Retinal pigment epithelial cell (primary cell): ENCODE data around the gene RS1.

Source experiments
- DNase-seq: peaks from one replicate; pipeline ENCODE4 v3.0.0-alpha.2; 2010; ENCODE audit warnings: low read depth
- H3K4me3 ChIP-seq: 2 replicates; pipeline ENCODE4 v1.5.1; 2011; ENCODE audit warnings: mild to moderate bottlenecking, low read length, control low read depth, moderate library complexity
- TF ChIP-seq, protein P1 (sequence below): conservative IDR thresholded peaks from 2 replicates; pipeline ENCODE4 v1.5.1; 2011; ENCODE audit warnings: low read depth, low read length, control low read depth, inconsistent platforms

Gene RS1

DNA sequence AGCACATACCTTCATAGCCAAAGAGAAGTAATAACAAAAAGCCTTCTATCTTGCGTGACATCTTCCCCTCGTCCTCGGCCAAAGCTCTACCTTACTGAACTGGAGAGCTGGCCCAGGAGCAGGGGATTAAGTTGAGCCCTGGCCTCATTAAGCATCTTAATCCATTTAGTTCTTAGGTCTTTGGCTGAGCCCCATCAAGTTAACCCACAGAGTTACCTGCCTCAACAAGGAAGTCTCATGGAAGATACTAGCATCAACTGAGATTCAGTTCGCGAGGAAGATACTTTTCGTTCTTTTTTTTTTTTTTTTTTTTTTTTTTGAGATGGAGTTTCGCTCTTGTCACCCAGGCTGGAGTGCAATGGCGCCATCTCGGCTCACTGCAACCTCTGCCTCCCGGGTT is at the start of gene RS1:
Gene RS1 (minus strand): TSS at position 101 of the 400 bp plus-strand sequence. CDS start 40 bp downstream, at position 61.
- no peak for DNase-seq
- H3K4me3 ChIP-seq, result no peak within 1 kb of the TSS
- TF ChIP-seq, protein P1, sequence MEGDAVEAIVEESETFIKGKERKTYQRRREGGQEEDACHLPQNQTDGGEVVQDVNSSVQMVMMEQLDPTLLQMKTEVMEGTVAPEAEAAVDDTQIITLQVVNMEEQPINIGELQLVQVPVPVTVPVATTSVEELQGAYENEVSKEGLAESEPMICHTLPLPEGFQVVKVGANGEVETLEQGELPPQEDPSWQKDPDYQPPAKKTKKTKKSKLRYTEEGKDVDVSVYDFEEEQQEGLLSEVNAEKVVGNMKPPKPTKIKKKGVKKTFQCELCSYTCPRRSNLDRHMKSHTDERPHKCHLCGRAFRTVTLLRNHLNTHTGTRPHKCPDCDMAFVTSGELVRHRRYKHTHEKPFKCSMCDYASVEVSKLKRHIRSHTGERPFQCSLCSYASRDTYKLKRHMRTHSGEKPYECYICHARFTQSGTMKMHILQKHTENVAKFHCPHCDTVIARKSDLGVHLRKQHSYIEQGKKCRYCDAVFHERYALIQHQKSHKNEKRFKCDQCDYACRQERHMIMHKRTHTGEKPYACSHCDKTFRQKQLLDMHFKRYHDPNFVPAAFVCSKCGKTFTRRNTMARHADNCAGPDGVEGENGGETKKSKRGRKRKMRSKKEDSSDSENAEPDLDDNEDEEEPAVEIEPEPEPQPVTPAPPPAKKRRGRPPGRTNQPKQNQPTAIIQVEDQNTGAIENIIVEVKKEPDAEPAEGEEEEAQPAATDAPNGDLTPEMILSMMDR, result no peak

DNA sequence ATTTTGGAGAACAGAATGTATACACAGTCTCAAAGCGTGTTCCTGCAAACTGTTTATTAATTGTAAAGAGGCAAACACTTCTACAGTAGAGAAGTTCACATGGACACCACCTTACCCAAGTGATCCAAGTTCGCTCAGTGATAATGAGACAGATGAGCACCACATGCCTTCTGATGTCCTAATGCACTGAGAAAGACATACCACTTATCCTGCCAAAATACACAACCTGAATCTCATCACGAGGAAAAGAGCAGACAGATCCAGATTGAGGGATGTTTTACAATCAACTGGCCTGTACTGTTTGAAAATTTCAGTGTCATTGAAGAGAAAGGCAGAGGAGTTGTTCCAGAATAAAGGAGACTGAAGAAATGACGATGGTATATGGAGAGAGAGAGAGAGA is 47.9 kb upstream of the RS1 start:
- DNase-seq, result no peak
- no peak overlapping the region for H3K4me3 ChIP-seq

DNA sequence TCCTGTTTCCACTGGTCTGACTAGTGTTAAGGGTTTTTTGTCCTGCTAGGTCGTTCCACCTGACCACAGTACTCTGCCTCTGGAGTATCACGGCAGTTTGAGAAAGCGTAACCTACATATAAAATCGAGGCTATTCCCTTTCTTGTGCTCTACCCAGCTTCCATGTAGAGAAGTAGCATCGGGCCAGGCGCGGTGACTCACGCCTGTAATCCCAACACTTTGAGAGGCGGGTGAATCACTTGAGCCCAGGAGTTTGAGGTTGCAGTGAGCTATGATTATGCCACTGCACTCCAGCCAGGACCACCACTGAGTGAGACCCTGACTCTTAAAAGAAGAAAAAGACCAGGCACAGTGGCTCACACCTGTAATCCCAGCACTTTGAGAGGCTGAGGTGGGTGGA is 43.0 kb upstream of the RS1 start:
- TF ChIP-seq, protein P1, result no peak
- DNase-seq, result no peak
- no peak overlapping the region for H3K4me3 ChIP-seq

More for the DNA sequence above, 47.9 kb upstream of the RS1 start:
- TF ChIP-seq, protein P1, result no peak

DNA sequence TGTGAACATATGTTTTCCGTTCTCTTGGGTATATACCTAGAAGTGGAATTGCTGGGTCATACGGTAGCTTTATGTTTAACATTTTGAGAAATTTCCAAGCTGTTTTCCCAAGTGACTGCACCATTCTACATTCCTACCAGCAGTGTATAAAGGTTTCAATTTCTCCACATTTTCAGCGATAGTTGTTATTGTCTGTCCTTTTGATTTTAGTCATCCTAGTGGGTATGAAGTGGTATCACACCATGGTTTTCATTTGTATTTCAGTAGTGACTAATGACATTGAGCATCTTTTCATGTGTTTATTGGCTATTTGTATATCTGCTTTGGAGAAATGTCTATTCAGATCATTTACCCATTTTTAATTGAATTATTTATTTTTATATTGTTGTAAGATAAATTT is 37.9 kb upstream of the RS1 start:
- TF ChIP-seq, protein P1, result no peak
- no peak for DNase-seq
- no peak overlapping the region for H3K4me3 ChIP-seq

DNA sequence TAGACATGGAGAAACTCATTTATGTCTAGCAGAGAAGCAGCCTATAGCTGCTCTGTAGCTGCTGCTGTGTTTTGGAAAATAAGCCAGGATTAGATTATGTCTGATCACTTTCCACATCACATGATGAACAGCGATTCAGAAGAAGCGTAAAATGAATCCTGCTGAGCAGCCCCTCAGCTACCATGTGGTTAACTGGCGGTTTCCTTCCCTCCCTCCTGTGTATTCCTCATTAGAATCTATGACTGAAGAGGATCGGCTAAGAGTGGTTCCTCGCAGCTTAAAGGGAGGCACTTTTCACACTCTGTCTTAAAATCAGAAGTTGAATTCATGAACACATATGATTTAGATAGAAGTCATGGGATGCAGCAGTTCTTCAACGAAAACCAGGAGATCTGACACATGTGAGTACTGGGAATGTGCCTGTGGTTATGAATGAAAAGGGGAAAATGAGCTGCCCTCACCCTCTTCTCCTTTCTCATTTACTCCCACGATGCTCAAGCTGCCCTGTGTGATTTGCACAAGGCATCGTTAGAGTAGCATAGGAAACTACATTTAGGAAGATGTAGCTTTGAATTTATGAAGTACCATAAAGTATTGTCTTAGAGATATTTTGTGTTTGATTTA is 35.6 kb upstream of the RS1 start, which contains the start of gene PPEF1:
Gene PPEF1 (plus strand): TSS at position 220 of the 624 bp plus-strand sequence. CDS start 136 bp downstream, at position 356.
- no peak within 1 kb of the TSS for H3K4me3 ChIP-seq
- DNase-seq, result no peak
- TF ChIP-seq, protein P1, result no peak

DNA sequence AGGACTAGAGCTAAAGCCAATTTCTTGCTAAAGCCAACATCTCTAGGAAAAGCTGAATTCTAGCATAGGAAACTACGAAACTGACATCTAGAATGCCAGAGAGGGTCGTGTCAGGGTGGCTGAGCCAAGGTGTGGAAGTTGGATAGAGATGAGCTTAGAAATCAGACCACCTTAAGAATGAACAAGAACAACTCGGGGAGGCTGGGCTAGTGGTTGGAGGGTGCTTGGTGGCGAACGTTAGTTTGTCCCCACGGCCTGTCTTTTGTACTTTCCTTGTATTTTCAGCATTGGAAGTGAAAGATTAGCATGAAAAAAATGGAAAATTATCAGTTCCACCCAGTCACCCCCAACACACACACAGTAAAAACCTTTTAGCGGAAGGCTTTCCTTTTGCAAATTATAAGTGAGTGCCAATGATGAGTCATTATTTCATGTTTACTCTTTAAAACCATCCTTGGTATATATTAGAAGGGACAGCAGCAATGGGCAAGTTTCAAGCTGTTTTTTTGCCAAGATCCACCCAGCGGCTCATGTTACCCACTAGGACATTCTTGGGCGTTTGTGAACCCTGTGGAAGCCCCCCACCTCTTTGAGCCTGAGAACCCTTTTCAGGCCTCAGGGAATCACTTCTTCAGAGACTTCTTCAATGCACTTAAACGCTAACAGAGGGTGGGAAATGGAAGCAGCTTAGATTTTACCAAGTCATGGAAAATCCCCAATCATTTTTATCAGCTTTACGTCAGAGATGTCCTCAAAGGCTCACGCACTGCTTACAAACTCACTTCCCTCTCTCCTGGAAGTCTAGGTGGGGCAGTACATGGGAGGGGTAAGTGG is 30.7 kb upstream of the RS1 start:
- DNase-seq, result peak; percentile 9
- TF ChIP-seq, protein P1, result no peak
- H3K4me3 ChIP-seq, result no peak overlapping the region
